ENCODE results near the gene MMP8.

DNA sequence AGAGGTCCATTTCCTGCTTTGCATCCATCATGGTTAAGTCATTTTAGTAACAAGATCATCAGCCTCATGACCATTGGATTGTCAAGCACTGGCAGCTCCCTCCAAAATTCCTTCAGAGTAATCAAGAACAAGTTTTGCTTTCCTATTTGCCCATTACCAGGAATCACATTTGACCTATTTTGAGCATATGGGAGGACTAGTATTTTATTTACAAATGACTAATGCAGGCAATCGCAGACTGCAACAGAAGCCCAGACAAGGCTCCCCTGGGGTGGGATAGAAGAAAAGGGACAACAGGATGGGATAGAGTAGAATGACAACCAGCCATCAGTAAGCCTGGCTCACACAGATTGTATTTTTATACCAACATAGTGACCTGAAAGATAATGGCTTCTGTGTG is 46.6 kb upstream of the MMP8 start:
- TF ChIP-seq POLR2A (IDR thresholded peaks at IDR 0.05): no peak
- TF ChIP-seq, protein P1, sequence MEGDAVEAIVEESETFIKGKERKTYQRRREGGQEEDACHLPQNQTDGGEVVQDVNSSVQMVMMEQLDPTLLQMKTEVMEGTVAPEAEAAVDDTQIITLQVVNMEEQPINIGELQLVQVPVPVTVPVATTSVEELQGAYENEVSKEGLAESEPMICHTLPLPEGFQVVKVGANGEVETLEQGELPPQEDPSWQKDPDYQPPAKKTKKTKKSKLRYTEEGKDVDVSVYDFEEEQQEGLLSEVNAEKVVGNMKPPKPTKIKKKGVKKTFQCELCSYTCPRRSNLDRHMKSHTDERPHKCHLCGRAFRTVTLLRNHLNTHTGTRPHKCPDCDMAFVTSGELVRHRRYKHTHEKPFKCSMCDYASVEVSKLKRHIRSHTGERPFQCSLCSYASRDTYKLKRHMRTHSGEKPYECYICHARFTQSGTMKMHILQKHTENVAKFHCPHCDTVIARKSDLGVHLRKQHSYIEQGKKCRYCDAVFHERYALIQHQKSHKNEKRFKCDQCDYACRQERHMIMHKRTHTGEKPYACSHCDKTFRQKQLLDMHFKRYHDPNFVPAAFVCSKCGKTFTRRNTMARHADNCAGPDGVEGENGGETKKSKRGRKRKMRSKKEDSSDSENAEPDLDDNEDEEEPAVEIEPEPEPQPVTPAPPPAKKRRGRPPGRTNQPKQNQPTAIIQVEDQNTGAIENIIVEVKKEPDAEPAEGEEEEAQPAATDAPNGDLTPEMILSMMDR (IDR thresholded peaks at IDR 0.05): no peak

Data from thyroid gland (tissue), 4 donors.